Neural cell (in vitro differentiated cells): Measurements from ENCODE around the gene HDAC7. TPM values are rescaled to one million over a fixed set of nuclear protein-coding genes. Genes with fewer than 3 reads are reported as not detected.

Experiments
- H2AFZ ChIP-seq: fragments of 200-600, 300-800 bp; sonication (generic), shearing (Covaris generic); 2 replicates; pipeline ENCODE4 v1.6.0; 2014; ENCODE audit warnings: low read depth, mild to moderate bottlenecking, antibody characterized with exemption, low read length, moderate library complexity
- H3F3A ChIP-seq: fragments of 200-600 bp; shearing (Covaris generic); 2 replicates; pipeline ENCODE4 v1.6.1; 2016; ENCODE audit warnings: mild to moderate bottlenecking, moderate library complexity, mixed read lengths, antibody characterized with exemption, low read length; ENCODE audit not compliant: insufficient read depth, poor library complexity, severe bottlenecking
- H3K27ac ChIP-seq: fragments of 200-600, 300-800 bp; sonication (generic), shearing (Covaris generic); 2 replicates; pipeline ENCODE4 v1.5.1; 2014; ENCODE audit warnings: mild to moderate bottlenecking, low read length, moderate library complexity
- H3K27me3 ChIP-seq: fragments of 300-800, 200-600 bp; sonication (generic), shearing (Covaris generic); 2 replicates; pipeline ENCODE4 v1.6.0; 2014; ENCODE audit warnings: mild to moderate bottlenecking, low read depth, low read length, moderate library complexity; ENCODE audit not compliant: insufficient read depth
- H3K36me3 ChIP-seq: fragments of 300-800, 200-600 bp; sonication (generic), shearing (Covaris generic); 2 replicates; pipeline ENCODE4 v1.5.1; 2014; ENCODE audit warnings: mild to moderate bottlenecking, antibody characterized with exemption, low read length, moderate library complexity; ENCODE audit not compliant: insufficient read depth
- H3K4me2 ChIP-seq: fragments of 300-800, 200-600 bp; sonication (generic), shearing (Covaris generic); 2 replicates; pipeline ENCODE4 v1.6.0; 2014; ENCODE audit warnings: mild to moderate bottlenecking, low read length
- H3K4me3 ChIP-seq: fragments of 300-800, 200-600 bp; sonication (generic), shearing (Covaris generic); 2 replicates; pipeline ENCODE4 v1.5.1; 2014; ENCODE audit warnings: mild to moderate bottlenecking, low read length, moderate library complexity
- H3K79me2 ChIP-seq: fragments of 200-600 bp; shearing (Covaris generic); replicated peaks from 2 replicates; pipeline ENCODE4 v1.6.0; 2014; ENCODE audit warnings: mild to moderate bottlenecking, low read length, moderate library complexity; ENCODE audit not compliant: insufficient read depth
- H3K9ac ChIP-seq: fragments of 300-800, 200-600 bp; sonication (generic), shearing (Covaris generic); 2 replicates; pipeline ENCODE4 v1.6.1; 2016; ENCODE audit warnings: mild to moderate bottlenecking, low read length, mixed read lengths
- H3K9me2 ChIP-seq: fragments of 200-600 bp; shearing (Covaris generic); 2 replicates; pipeline ENCODE4 v1.6.1; 2016; ENCODE audit warnings: mild to moderate bottlenecking, low read length, mixed read lengths; ENCODE audit not compliant: insufficient read depth
- H3K9me3 ChIP-seq: fragments of 200-600, 300-800 bp; sonication (generic), shearing (Covaris generic); 2 replicates; pipeline ENCODE4 v1.6.1; 2016; ENCODE audit warnings: mild to moderate bottlenecking, mixed run types, low read length, moderate library complexity, mixed read lengths
- H4K20me1 ChIP-seq: fragments of 200-600 bp; shearing (Covaris generic); 2 replicates; pipeline ENCODE4 v1.6.1; 2016; ENCODE audit warnings: mild to moderate bottlenecking, mixed run types; ENCODE audit not compliant: insufficient read depth
- CTCF ChIP-seq: fragments of 450-650 bp; IDR thresholded peaks from 2 replicates; pipeline ENCODE4 v1.5.1; 2014; ENCODE audit warnings: antibody characterized with exemption, mild to moderate bottlenecking, moderate library complexity; ENCODE audit not compliant: poor library complexity, severe bottlenecking
- EP300 ChIP-seq: fragments of 450-650 bp; conservative IDR thresholded peaks from 2 replicates; pipeline ENCODE4 v1.6.1; 2014; ENCODE audit warnings: antibody characterized with exemption, mild to moderate bottlenecking, moderate library complexity; ENCODE audit not compliant: poor library complexity, severe bottlenecking
- EZH2 ChIP-seq: fragments of 200-600, 300-800 bp; shearing (Covaris generic), sonication (generic); IDR thresholded peaks from 2 replicates; pipeline ENCODE4 v1.6.1; 2014; ENCODE audit warnings: antibody characterized with exemption, low read length, borderline replicate concordance, mild to moderate bottlenecking; ENCODE audit not compliant: insufficient read depth, poor library complexity, severe bottlenecking
- MXI1 ChIP-seq: fragments of 450-650 bp; conservative IDR thresholded peaks from 2 replicates; pipeline ENCODE4 v1.6.1; 2014; ENCODE audit warnings: antibody characterized with exemption, mild to moderate bottlenecking; ENCODE audit not compliant: poor library complexity, severe bottlenecking
- POLR2AphosphoS5 ChIP-seq: IDR thresholded peaks from 2 replicates; pipeline ENCODE4 v1.6.1; 2012
- RAD21 ChIP-seq: fragments of 450-650 bp; conservative IDR thresholded peaks from 2 replicates; pipeline ENCODE4 v1.6.1; 2014; ENCODE audit warnings: antibody characterized with exemption, mild to moderate bottlenecking, moderate library complexity
- REST ChIP-seq: IDR thresholded peaks from 2 replicates; pipeline ENCODE4 v1.6.1; 2012; ENCODE audit warnings: borderline replicate concordance
- SMC3 ChIP-seq: fragments of 450-650 bp; conservative IDR thresholded peaks from 2 replicates; pipeline ENCODE4 v1.6.1; 2014; ENCODE audit warnings: antibody characterized with exemption, mild to moderate bottlenecking, moderate library complexity; ENCODE audit not compliant: poor library complexity
- TAF1 ChIP-seq: IDR thresholded peaks from 2 replicates; pipeline ENCODE4 v1.6.1; 2012; ENCODE audit warnings: low read depth
- polyA plus RNA-seq: library from polyadenylated mRNA; depleted of rRNA; stranded (reverse); fragments of >200 nt; gene quantifications from 2 replicates; pipeline ENCODE4 v1.2.3, GENCODE V29; 2014

HDAC7 gene
- polyA plus RNA-seq, 1 donor from 2014 or later = 30.2 TPM

- no peak overlapping the region for H3K4me2 ChIP-seq
- TF ChIP-seq EZH2 (no peak), REST (no peak), RAD21 (no peak), CTCF (no peak), POLR2AphosphoS5 (no peak), EP300 (no peak), SMC3 (no peak), TAF1 (no peak), MXI1 (no peak)
- H3K36me3 ChIP-seq = no peaks in the 10 kb centered on the region
- H3K9me2 ChIP-seq = no peaks in the 10 kb centered on the region
- no peaks in the 10 kb centered on the region for H3K79me2 ChIP-seq
- no peak overlapping the region for H3K9ac ChIP-seq
- no peak overlapping the region for H3K27ac ChIP-seq
- H3K9me3 ChIP-seq = no peaks in the 10 kb centered on the region
- no peaks in the 10 kb centered on the region for H4K20me1 ChIP-seq
- no peaks in the 10 kb centered on the region for H3K27me3 ChIP-seq
- H3K4me3 ChIP-seq = no peak overlapping the region
- H3F3A ChIP-seq = no peaks in the 10 kb centered on the region
- H2AFZ ChIP-seq = no peak overlapping the region
Measured at GRCh38 chr12:47868041-47868440, 48.3 kb upstream of the HDAC7 start.

GRCh38 chr12:47867495-47867941 lies 47.8 kb upstream of the HDAC7 start:
- H3K9ac ChIP-seq = no peak overlapping the region
- no peaks in the 10 kb centered on the region for H3K79me2 ChIP-seq
- no peak for TF ChIP-seq POLR2AphosphoS5
- no peak for TF ChIP-seq REST
- TF ChIP-seq EZH2 = no peak
- TF ChIP-seq EP300 = no peak
- no peak for TF ChIP-seq CTCF
- no peak for TF ChIP-seq MXI1
- no peak for TF ChIP-seq RAD21
- TF ChIP-seq TAF1 = no peak
- no peak for TF ChIP-seq SMC3
- no peaks in the 10 kb centered on the region for H3K9me3 ChIP-seq
- no peaks in the 10 kb centered on the region for H3K36me3 ChIP-seq
- H3K27ac ChIP-seq = no peak overlapping the region
- no peak overlapping the region for H3K4me2 ChIP-seq
- H3K4me3 ChIP-seq = no peak overlapping the region
- no peaks in the 10 kb centered on the region for H3F3A ChIP-seq
- H3K9me2 ChIP-seq = no peaks in the 10 kb centered on the region
- no peaks in the 10 kb centered on the region for H4K20me1 ChIP-seq
- no peak overlapping the region for H2AFZ ChIP-seq
- no peaks in the 10 kb centered on the region for H3K27me3 ChIP-seq
